CD4-positive, alpha-beta memory T cell (primary cell): ENCODE data around the gene CISH. TPM values are rescaled to one million over a fixed set of nuclear protein-coding genes. Genes with fewer than 3 reads are reported as not detected.

Source experiments
- CTCF ChIA-PET: fragments of 350-600 bp; sonication (Branson Sonifier 250); formaldehyde crosslinking; loops from one replicate; lab custom pipeline; 2021; ENCODE audit warnings: inconsistent platforms; ENCODE audit not compliant: partially characterized antibody; lab: Charles Lee
- POLR2A ChIA-PET: fragments of 350-600 bp; sonication (Branson Sonifier 250); formaldehyde crosslinking; loops from one replicate; lab custom pipeline; 2021; ENCODE audit not compliant: partially characterized antibody; lab: Charles Lee
- DNase-seq, 5 donors: peaks; one replicate each; pipeline versions ENCODE4 v3.0.0 to v3.0.0-alpha.2; 2020 to 2022; ENCODE audit warnings: mixed read lengths in 1 of 5
- H3K27ac ChIP-seq: one replicate; pipeline ENCODE4 v1.7.0; 2013; ENCODE audit warnings: low read depth, low read length
- H3K27me3 ChIP-seq: 2 replicates; pipeline ENCODE4 v1.7.0; 2013; ENCODE audit warnings: mild to moderate bottlenecking, low read length, moderate library complexity; ENCODE audit not compliant: insufficient read depth
- H3K36me3 ChIP-seq: 2 replicates; pipeline ENCODE4 v1.7.0; 2013; ENCODE audit warnings: mild to moderate bottlenecking, low read length, moderate library complexity; ENCODE audit not compliant: insufficient read depth
- H3K4me1 ChIP-seq: 2 replicates; pipeline ENCODE4 v1.7.0; 2013; ENCODE audit warnings: mild to moderate bottlenecking, low read length, moderate library complexity; ENCODE audit not compliant: insufficient read depth
- H3K4me3 ChIP-seq, 2 donors: one replicate each; pipeline ENCODE4 v1.7.0; 2013; ENCODE audit warnings: low read length in 2 of 2, mild to moderate bottlenecking in 1 of 2
- H3K9me3 ChIP-seq, 2 donors: one replicate each; pipeline ENCODE4 v1.7.0; 2013; ENCODE audit warnings: low read length in 2 of 2, control low read depth in 1 of 2; ENCODE audit not compliant: control insufficient read depth in 1 of 2
- H3K27ac Mint-ChIP-seq, 7 donors: one replicate each; pipeline ENCODE4 v1.8.0; 2020 to 2021; ENCODE audit warnings: mixed read lengths in 7 of 7, mild to moderate bottlenecking in 6 of 7, inconsistent platforms in 3 of 7, moderate library complexity in 3 of 7
- H3K27me3 Mint-ChIP-seq, 2 donors: one replicate each; pipeline ENCODE4 v1.8.0; 2020 to 2021; ENCODE audit warnings: mixed read lengths in 2 of 2
- H3K36me3 Mint-ChIP-seq, 2 donors: one replicate each; pipeline ENCODE4 v1.8.0; 2020 to 2021; ENCODE audit warnings: mixed read lengths in 2 of 2, inconsistent platforms in 1 of 2, mild to moderate bottlenecking in 1 of 2
- H3K4me1 Mint-ChIP-seq, 4 donors: one replicate each; pipeline ENCODE4 v1.8.0; 2020 to 2021; ENCODE audit warnings: mixed read lengths in 4 of 4, mild to moderate bottlenecking in 1 of 4
- H3K4me3 Mint-ChIP-seq, 8 donors: one replicate each; pipeline ENCODE4 v1.8.0; 2020 to 2021; ENCODE audit warnings: mixed read lengths in 8 of 8, mild to moderate bottlenecking in 7 of 8, moderate library complexity in 6 of 8, inconsistent platforms in 3 of 8
- H3K9me3 Mint-ChIP-seq, 8 donors: one replicate each; pipeline ENCODE4 v1.8.0; 2020 to 2021; ENCODE audit warnings: mixed read lengths in 8 of 8, mild to moderate bottlenecking in 5 of 8, inconsistent platforms in 3 of 8, moderate library complexity in 1 of 8
- intact Hi-C: fragments of 100-400 bp; cut with micrococcal nuclease; formaldehyde crosslinking; loops from one replicate; pipeline ENCODE4 v1.15.1; 2023
- polyA plus RNA-seq, 2 donors: library from polyadenylated mRNA; unstranded; fragments of 300-500 nt; fragmentation: Illumina TruSeq; gene quantifications; one replicate each; pipeline ENCODE4 v1.2.3, GENCODE V29; 2021
- total RNA-seq, 2 experiments: library from RNA; stranded (reverse); gene quantifications; one replicate each; pipeline ENCODE4 v1.2.3, GENCODE V29; 2021

The CISH gene
- total and polyA plus RNA-seq, 4 experiments from 2014 or later: 14.7 to 248 (median 53.6) TPM

- Mint-ChIP-seq H3K4me1 (peaks cover 46 to 83% (median 63%) of the 10 kb centered on the region in 4 donors), H3K27me3 (no peaks in the 10 kb centered on the region), H3K9me3 (peaks cover 0 to 2% (median 0%) of the 10 kb centered on the region in 8 donors), H3K36me3 (peaks cover 18 to 34% of the 10 kb centered on the region in 2 donors), H3K27ac (peak overlapping the region in 6 of 7 donors; percentile 57 to 97 (median 90)), H3K4me3 (peak overlapping the region in 4 of 8 donors; percentile 13 to 52 (median 42))
- no peak for DNase-seq
- no peaks in the 10 kb centered on the region for H3K9me3 ChIP-seq
- ChIA-PET CTCF (interaction anchor here (3.5 to 24.7 kb wide), 3 partner anchors 10 to 26 kb away, joined by 87 to 996 read pairs (median 149); partner anchors contain the start of genes C3orf18, CISH, HEMK1 and MAPKAPK3), POLR2A (interaction anchor here (1.5 to 26.0 kb wide), 4 partner anchors 9 to 25 kb away, joined by 5 to 1072 read pairs (median 366); partner anchors contain the start of genes C3orf18, CISH and HEMK1)
- intact Hi-C loops: no loop called here
- no peak overlapping the region for H3K4me3 ChIP-seq
- H3K27ac ChIP-seq: peak overlapping the region; percentile 81
- H3K36me3 ChIP-seq: peaks cover 8% of the 10 kb centered on the region
- H3K27me3 ChIP-seq: no peaks in the 10 kb centered on the region
- peaks cover 79% of the 10 kb centered on the region for H3K4me1 ChIP-seq
Observed at GRCh38 chr3:50599716-50600118, 11.9 kb downstream of the CISH start.

GRCh38 chr3:50599115-50599715 lies 12.4 kb downstream of the CISH start:
- H3K4me3 Mint-ChIP-seq: peak overlapping the region in 3 of 8 donors; percentile 15 to 50 (median 35)
- peaks cover 44 to 83% (median 63%) of the 10 kb centered on the region in 4 donors for H3K4me1 Mint-ChIP-seq
- H3K9me3 ChIP-seq: no peaks in the 10 kb centered on the region
- no peak overlapping the region for H3K4me3 ChIP-seq
- peak overlapping the region; percentile 81 for H3K27ac ChIP-seq
- intact Hi-C loops: no loop called here
- no peaks in the 10 kb centered on the region for H3K27me3 ChIP-seq
- H3K27ac Mint-ChIP-seq: peak overlapping the region in 6 of 7 donors; percentile 57 to 95 (median 85)
- H3K36me3 Mint-ChIP-seq: peaks cover 16 to 30% of the 10 kb centered on the region in 2 donors
- no peak for DNase-seq
- H3K4me1 ChIP-seq: peaks cover 79% of the 10 kb centered on the region
- peaks cover 3% of the 10 kb centered on the region for H3K36me3 ChIP-seq
- no peaks in the 10 kb centered on the region for H3K27me3 Mint-ChIP-seq
- ChIA-PET POLR2A (interaction anchor here (1.3 to 26.0 kb wide), 5 partner anchors 9 to 24 kb away, joined by 5 to 1072 read pairs (median 156); partner anchors contain the start of genes C3orf18, CISH and HEMK1), CTCF (interaction anchor here (1.4 to 24.7 kb wide), 3 partner anchors 10 to 25 kb away, joined by 8 to 996 read pairs (median 149); partner anchors contain the start of genes C3orf18, CISH, HEMK1 and MAPKAPK3)
- peaks cover 0 to 2% (median 0%) of the 10 kb centered on the region in 8 donors for H3K9me3 Mint-ChIP-seq

DNA sequence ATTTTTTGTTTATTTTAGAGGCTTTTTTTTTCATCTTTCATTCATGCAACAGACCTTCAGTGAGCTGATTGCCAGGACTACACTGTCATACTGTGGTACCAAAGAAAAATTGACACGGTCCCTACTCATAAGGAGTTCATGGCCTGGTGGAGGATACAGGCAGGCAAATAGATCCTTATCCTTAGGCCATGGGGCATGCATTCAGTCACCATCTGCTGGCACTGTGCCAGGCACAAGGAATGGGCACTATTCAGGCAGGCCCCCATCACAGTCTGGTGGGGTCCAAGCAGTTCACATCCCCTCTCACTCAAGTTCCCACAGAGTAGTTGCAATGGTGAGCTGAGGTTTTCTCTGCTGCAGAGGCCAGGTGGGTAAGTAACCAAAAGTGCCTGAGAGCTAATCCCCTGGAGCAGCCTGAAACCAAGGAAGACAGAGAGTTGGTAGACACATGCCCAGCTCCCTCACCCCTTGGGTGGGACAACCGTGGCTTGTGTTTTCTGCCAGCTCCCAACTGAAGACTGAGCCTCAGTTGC lies 17.3 kb downstream of the CISH start:
- Mint-ChIP-seq H3K27me3 (no peaks in the 10 kb centered on the region), H3K9me3 (no peaks in the 10 kb centered on the region), H3K4me3 (peak overlapping the region in 2 of 8 donors; percentile 2 to 39), H3K4me1 (peaks cover 32 to 83% (median 54%) of the 10 kb centered on the region in 4 donors), H3K36me3 (peaks cover 4 to 8% of the 10 kb centered on the region in 2 donors), H3K27ac (peak overlapping the region; percentile 14 to 97 (median 52))
- H3K36me3 ChIP-seq: no peaks in the 10 kb centered on the region
- peaks cover 78% of the 10 kb centered on the region for H3K4me1 ChIP-seq
- no peak overlapping the region for H3K27ac ChIP-seq
- POLR2A ChIA-PET: interaction anchor here (11.1 kb wide), 2 partner anchors 15 to 21 kb away, joined by 276 to 577 read pairs; partner anchors contain the start of genes C3orf18, CISH, HEMK1 and MAPKAPK3
- CTCF ChIA-PET: interaction anchor here (9.2 to 11.1 kb wide), 3 partner anchors 7 to 19 kb away, joined by 87 to 492 read pairs (median 277); partner anchors contain the start of genes CISH, HEMK1 and MAPKAPK3
- H3K4me3 ChIP-seq: no peak overlapping the region
- intact Hi-C loops: no loop called here
- peak in 1 of 5 donors; percentile 15 for DNase-seq
- H3K27me3 ChIP-seq: no peaks in the 10 kb centered on the region
- no peaks in the 10 kb centered on the region for H3K9me3 ChIP-seq

- Mint-ChIP-seq H3K27ac (peak overlapping the region; percentile 75 to 97 (median 96)), H3K4me3 (peak overlapping the region in 6 of 8 donors; percentile 41 to 72 (median 62)), H3K4me1 (peaks cover 40 to 85% (median 64%) of the 10 kb centered on the region in 4 donors), H3K9me3 (no peaks in the 10 kb centered on the region), H3K27me3 (no peaks in the 10 kb centered on the region), H3K36me3 (peaks cover 0 to 2% of the 10 kb centered on the region in 2 donors)
- Histone ChIP-seq H3K27ac (peak overlapping the region; percentile 41), H3K9me3 (no peaks in the 10 kb centered on the region), H3K27me3 (no peaks in the 10 kb centered on the region), H3K4me1 (peaks cover 88% of the 10 kb centered on the region), H3K4me3 (no peak overlapping the region), H3K36me3 (no peaks in the 10 kb centered on the region)
- ChIA-PET CTCF (interaction anchor here (1.0 to 11.1 kb wide), 4 partner anchors 9 to 798 kb away, joined by 4 to 492 read pairs (median 182); partner anchors contain the start of genes CISH, HEMK1 and MAPKAPK3), POLR2A (interaction anchor here (0.5 to 11.1 kb wide), 5 partner anchors 10 to 260 kb away, joined by 3 to 577 read pairs (median 24); partner anchors contain the start of genes C3orf18, CISH, HEMK1 and MAPKAPK3)
- peak in 1 of 5 donors; percentile 10 for DNase-seq
- intact Hi-C loops: no loop called here
Observed at GRCh38 chr3:50592568-50592967, 19.0 kb downstream of the CISH start.

- Histone ChIP-seq H3K9me3 (no peaks in the 10 kb centered on the region), H3K27me3 (no peaks in the 10 kb centered on the region), H3K36me3 (no peaks in the 10 kb centered on the region), H3K4me3 (peak overlapping the region in 1 of 2 donors; percentile 49), H3K27ac (peak overlapping the region; percentile 68), H3K4me1 (peaks cover 99% of the 10 kb centered on the region)
- Mint-ChIP-seq H3K9me3 (no peaks in the 10 kb centered on the region), H3K27me3 (no peaks in the 10 kb centered on the region), H3K27ac (peak overlapping the region; percentile 83 to 97 (median 92)), H3K36me3 (peaks cover 0 to 2% of the 10 kb centered on the region in 2 donors), H3K4me1 (peaks cover 44 to 93% (median 71%) of the 10 kb centered on the region in 4 donors), H3K4me3 (peak overlapping the region; percentile 53 to 85 (median 73))
- peak in 1 of 5 donors; percentile 44 for DNase-seq
- ChIA-PET CTCF (interaction anchor here (0.6 to 11.1 kb wide), 7 partner anchors 10 to 631 kb away, joined by 3 to 492 read pairs (median 16); partner anchors contain the start of genes CISH, HEMK1 and MAPKAPK3), POLR2A (interaction anchor here (1.2 to 11.1 kb wide), 6 partner anchors 9 to 908 kb away, joined by 4 to 577 read pairs (median 16); partner anchors contain the start of genes C3orf18, CISH, CYB561D2 and DCAF1)
- intact Hi-C loops: loop anchor here (1.0 kb wide), 3 partner anchors 10 to 21 kb away; no protein-coding TSS in a partner anchor
Observed at GRCh38 chr3:50591196-50591741, 20.3 kb downstream of the CISH start.

- intact Hi-C loops: no loop called here
- no peaks in the 10 kb centered on the region for H3K9me3 ChIP-seq
- peaks cover 0 to 3% of the 10 kb centered on the region in 2 donors for H3K36me3 Mint-ChIP-seq
- H3K4me3 ChIP-seq: peak overlapping the region in 1 of 2 donors; percentile 29
- POLR2A ChIA-PET: interaction anchor here (1.1 to 11.1 kb wide), 4 partner anchors 10 to 252 kb away, joined by 5 to 577 read pairs (median 141); partner anchors contain the start of genes C3orf18, CISH, HEMK1 and MAPKAPK3
- peaks cover 46 to 80% (median 63%) of the 10 kb centered on the region in 4 donors for H3K4me1 Mint-ChIP-seq
- H3K27ac Mint-ChIP-seq: peak overlapping the region; percentile 83 to 97 (median 93)
- H3K36me3 ChIP-seq: no peaks in the 10 kb centered on the region
- no peaks in the 10 kb centered on the region for H3K27me3 ChIP-seq
- peak overlapping the region; percentile 50 to 84 (median 74) for H3K4me3 Mint-ChIP-seq
- DNase-seq: peak in 1 of 5 donors; percentile 19
- no peaks in the 10 kb centered on the region for H3K27me3 Mint-ChIP-seq
- CTCF ChIA-PET: interaction anchor here (0.8 to 11.1 kb wide), 6 partner anchors 10 to 1631 kb away, joined by 3 to 492 read pairs (median 52); partner anchors contain the start of genes CISH, HEMK1 and MAPKAPK3
- peaks cover 82% of the 10 kb centered on the region for H3K4me1 ChIP-seq
- H3K27ac ChIP-seq: peak overlapping the region; percentile 51
- no peaks in the 10 kb centered on the region for H3K9me3 Mint-ChIP-seq
Observed at GRCh38 chr3:50588759-50589433, 22.7 kb downstream of the CISH start.
